ENCODE results near the gene PRKAR1B. TPM values are rescaled to one million over a fixed set of nuclear protein-coding genes. Genes with fewer than 3 reads are reported as not detected.
A peak's percentile ranks its signal among the peaks of the same experiment; 100 is the strongest.

The PRKAR1B gene
- total RNA-seq, 1 donor from 2014 or later, result 19.9 TPM

- no peak for DNase-seq (ENCODE audit: low spot score)
Measured at GRCh38 chr7:603152-603951, 123.7 kb downstream of the PRKAR1B start.

GRCh38 chr7:602341-603141, 124.5 kb downstream of the PRKAR1B start:
- DNase-seq (ENCODE audit: low spot score), result no peak

- DNase-seq (ENCODE audit: low spot score), result peak; percentile 49
Measured at GRCh38 chr7:601595-602340, 125.3 kb downstream of the PRKAR1B start.

- DNase-seq (ENCODE audit: low spot score), result no peak
Measured at GRCh38 chr7:601036-601594, 126.0 kb downstream of the PRKAR1B start.

- DNase-seq (ENCODE audit: low spot score), result no peak
Measured at GRCh38 chr7:600149-601035, 126.7 kb downstream of the PRKAR1B start.

- no peak for DNase-seq (ENCODE audit: low spot score)
Measured at GRCh38 chr7:598899-599298, 128.2 kb downstream of the PRKAR1B start.

- no peak for DNase-seq (ENCODE audit: low spot score)
Measured at GRCh38 chr7:597348-598178, 129.5 kb downstream of the PRKAR1B start.

- no peak for DNase-seq (ENCODE audit: low spot score)
Measured at GRCh38 chr7:596819-597182, 130.3 kb downstream of the PRKAR1B start.

- no peak for DNase-seq (ENCODE audit: low spot score)
Measured at GRCh38 chr7:596071-596818, 130.8 kb downstream of the PRKAR1B start.

- DNase-seq (ENCODE audit: low spot score), result no peak
Measured at GRCh38 chr7:595621-596010, 131.5 kb downstream of the PRKAR1B start.

- DNase-seq (ENCODE audit: low spot score), result no peak
Measured at GRCh38 chr7:594920-595620, 132.0 kb downstream of the PRKAR1B start.

GRCh38 chr7:594212-594913, 132.7 kb downstream of the PRKAR1B start:
- DNase-seq (ENCODE audit: low spot score), result no peak

- no peak for DNase-seq (ENCODE audit: low spot score)
Measured at GRCh38 chr7:593324-594115, 133.6 kb downstream of the PRKAR1B start.

- DNase-seq (ENCODE audit: low spot score), result no peak
Measured at GRCh38 chr7:591856-592628, 135.0 kb downstream of the PRKAR1B start.

GRCh38 chr7:590731-591551, 136.1 kb downstream of the PRKAR1B start:
- no peak for DNase-seq (ENCODE audit: low spot score)
